ENCODE data around the gene RAPGEF6. TPM values are rescaled to one million over a fixed set of nuclear protein-coding genes. Genes with fewer than 3 reads are reported as not detected.

RAPGEF6 gene
- total and polyA plus RNA-seq, 5 donors: 2.7 to 16.3 (median 13.3) TPM

DNA sequence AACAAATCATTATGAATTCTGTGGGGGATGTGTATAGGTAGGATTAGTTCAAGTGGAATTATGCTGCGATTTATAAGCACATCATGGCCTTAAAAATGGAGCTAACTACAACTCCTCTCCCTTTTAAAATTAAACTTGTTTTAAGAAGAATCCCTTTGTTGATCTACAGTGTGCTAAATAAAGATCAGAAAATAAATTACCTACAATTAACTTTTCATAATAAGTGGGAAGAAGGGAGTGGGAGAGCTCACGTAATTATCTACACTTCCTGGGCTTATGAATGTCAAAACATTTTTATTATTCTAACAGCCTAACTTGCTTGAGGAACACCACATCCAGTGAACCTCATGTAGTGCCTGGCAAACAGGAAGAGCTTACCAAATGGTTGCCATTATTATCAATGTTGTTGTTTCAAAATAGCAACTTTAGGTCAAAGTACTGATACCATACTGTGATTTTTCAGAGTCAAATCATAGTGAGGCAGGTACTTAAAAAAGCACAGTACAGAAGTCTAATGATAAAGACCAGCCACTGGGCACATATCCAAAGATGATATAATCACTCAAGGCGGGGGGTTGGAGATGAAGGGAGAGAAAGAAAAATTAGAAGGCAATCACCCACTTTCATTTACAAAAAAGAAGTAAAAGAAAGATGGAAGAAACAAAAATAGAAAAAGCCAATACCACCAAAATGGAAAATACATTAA, 174.0 kb downstream of the RAPGEF6 start:
- no peaks in the 10 kb centered on the region for H3K9me3 ChIP-seq (ENCODE audit: control insufficient read depth, low read length)
- intact Hi-C loops (cut with DNase I): no loop called here
- no peaks in the 10 kb centered on the region for H3K4me1 ChIP-seq (ENCODE audit: control insufficient read depth, insufficient read depth, low read length)
- no peaks in the 10 kb centered on the region for H3K27me3 ChIP-seq (ENCODE audit: control insufficient read depth, insufficient read depth)
- no peak overlapping the region for H3K4me3 ChIP-seq (ENCODE audit: low read length)
- H3K27ac ChIP-seq (ENCODE audit: low read length): no peak overlapping the region
- no peak for ATAC-seq
- no peak for DNase-seq
- 68% methylated on average over 3 of the region's 3 CpGs for WGBS

DNA sequence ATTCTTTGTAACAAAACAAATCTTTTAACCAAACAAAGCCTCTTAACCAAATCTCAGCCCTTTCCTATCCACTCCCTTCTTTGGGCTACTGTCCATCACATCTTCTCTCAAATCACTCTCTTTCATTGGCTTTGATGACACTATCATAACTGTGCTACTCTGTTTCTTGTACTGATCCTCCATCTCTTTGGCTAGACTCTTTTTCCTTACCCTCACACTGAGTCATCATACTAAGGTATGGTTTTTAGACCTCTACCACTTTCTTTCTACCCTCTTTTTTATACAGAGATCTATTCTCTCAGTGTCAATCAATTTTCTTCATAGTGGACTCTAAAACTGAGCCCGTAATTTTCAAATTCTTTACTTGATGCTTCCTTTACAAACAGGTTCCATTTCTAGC, 174.9 kb downstream of the RAPGEF6 start:
- Histone ChIP-seq H3K4me1 (ENCODE audit: control insufficient read depth, insufficient read depth, low read length) (no peaks in the 10 kb centered on the region), H3K27me3 (ENCODE audit: control insufficient read depth, insufficient read depth) (no peaks in the 10 kb centered on the region), H3K4me3 (ENCODE audit: low read length) (no peak overlapping the region), H3K9me3 (ENCODE audit: control insufficient read depth, low read length) (no peaks in the 10 kb centered on the region), H3K27ac (ENCODE audit: low read length) (no peak overlapping the region)
- 97% methylated on average over 1 of the region's 1 CpG for WGBS
- intact Hi-C loops (cut with DNase I): no loop called here
- no peak for DNase-seq
- ATAC-seq: no peak

GRCh38 chr5:131459216-131459615, 175.8 kb downstream of the RAPGEF6 start:
- Histone ChIP-seq H3K4me3 (ENCODE audit: low read length) (no peak overlapping the region), H3K27me3 (ENCODE audit: control insufficient read depth, insufficient read depth) (no peaks in the 10 kb centered on the region), H3K9me3 (ENCODE audit: control insufficient read depth, low read length) (no peaks in the 10 kb centered on the region), H3K27ac (ENCODE audit: low read length) (no peak overlapping the region), H3K4me1 (ENCODE audit: control insufficient read depth, insufficient read depth, low read length) (no peaks in the 10 kb centered on the region)
- intact Hi-C loops (cut with DNase I): no loop called here
- DNase-seq (no peak), ATAC-seq (no peak)

- Histone ChIP-seq H3K9me3 (ENCODE audit: control insufficient read depth, low read length) (no peaks in the 10 kb centered on the region), H3K4me1 (ENCODE audit: control insufficient read depth, insufficient read depth, low read length) (no peaks in the 10 kb centered on the region), H3K27me3 (ENCODE audit: control insufficient read depth, insufficient read depth) (no peaks in the 10 kb centered on the region), H3K27ac (ENCODE audit: low read length) (no peak overlapping the region), H3K4me3 (ENCODE audit: low read length) (no peak overlapping the region)
- DNase-seq: no peak
- intact Hi-C loops (cut with DNase I): no loop called here
- 93% methylated on average over 1 of the region's 1 CpG for WGBS
- no peak for ATAC-seq
Measured at GRCh38 chr5:131457193-131457592, 177.8 kb downstream of the RAPGEF6 start.

DNA sequence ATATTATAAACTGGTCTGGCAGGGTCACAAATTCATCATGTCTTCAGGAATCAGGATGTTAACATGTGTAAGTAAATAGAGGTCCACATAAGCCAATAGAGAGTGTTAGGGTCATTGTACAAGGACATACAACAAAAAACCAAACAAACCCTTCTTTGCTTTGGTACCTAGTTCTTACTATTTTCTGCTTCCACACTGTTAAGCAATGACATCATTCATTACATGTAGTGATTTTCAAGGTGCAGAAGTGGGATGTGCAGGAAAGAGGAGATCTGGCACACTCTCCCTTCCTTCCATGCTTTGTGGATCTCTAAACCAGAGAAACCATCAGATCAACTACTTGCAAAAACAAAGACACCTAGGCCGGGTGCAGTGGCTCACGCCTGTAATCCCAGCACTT, 184.1 kb downstream of the RAPGEF6 start:
- 94% methylated on average over 2 of the region's 2 CpGs for WGBS
- DNase-seq: no peak

DNA sequence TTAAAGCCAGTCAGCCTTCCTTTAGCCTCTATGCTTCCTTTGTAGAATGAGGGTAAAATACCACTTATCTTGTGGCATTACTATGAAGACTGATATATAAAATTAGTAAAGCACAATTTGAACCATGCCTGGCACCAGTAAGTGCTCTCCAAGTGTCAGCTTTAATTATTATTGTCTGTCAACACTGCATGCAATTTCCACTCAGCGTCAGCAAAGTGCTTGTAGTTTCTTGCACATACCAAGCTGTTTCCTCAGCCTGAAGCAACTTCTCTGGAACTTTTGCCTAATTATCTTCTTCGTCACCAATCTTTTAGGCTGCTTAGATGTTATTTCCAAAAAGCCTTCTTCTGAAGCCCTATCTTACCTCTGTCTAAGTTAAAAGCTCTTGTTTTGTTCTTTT, 193.8 kb downstream of the RAPGEF6 start:
- no peak for DNase-seq
- Histone ChIP-seq H3K4me3 (ENCODE audit: low read length) (no peak overlapping the region), H3K27me3 (ENCODE audit: control insufficient read depth, insufficient read depth) (no peaks in the 10 kb centered on the region), H3K4me1 (ENCODE audit: control insufficient read depth, insufficient read depth, low read length) (no peaks in the 10 kb centered on the region), H3K27ac (ENCODE audit: low read length) (no peak overlapping the region), H3K9me3 (ENCODE audit: control insufficient read depth, low read length) (no peaks in the 10 kb centered on the region)
- intact Hi-C loops (cut with DNase I): no loop called here
- 74% methylated on average over 2 of the region's 2 CpGs for WGBS
- ATAC-seq: no peak

More for the DNA sequence above, 184.1 kb downstream of the RAPGEF6 start:
- no peak for ATAC-seq
- Histone ChIP-seq H3K4me1 (ENCODE audit: control insufficient read depth, insufficient read depth, low read length) (no peaks in the 10 kb centered on the region), H3K4me3 (ENCODE audit: low read length) (no peak overlapping the region), H3K27ac (ENCODE audit: low read length) (no peak overlapping the region), H3K9me3 (ENCODE audit: control insufficient read depth, low read length) (no peaks in the 10 kb centered on the region), H3K27me3 (ENCODE audit: control insufficient read depth, insufficient read depth) (no peaks in the 10 kb centered on the region)
- intact Hi-C loops (cut with DNase I): no loop called here

DNA sequence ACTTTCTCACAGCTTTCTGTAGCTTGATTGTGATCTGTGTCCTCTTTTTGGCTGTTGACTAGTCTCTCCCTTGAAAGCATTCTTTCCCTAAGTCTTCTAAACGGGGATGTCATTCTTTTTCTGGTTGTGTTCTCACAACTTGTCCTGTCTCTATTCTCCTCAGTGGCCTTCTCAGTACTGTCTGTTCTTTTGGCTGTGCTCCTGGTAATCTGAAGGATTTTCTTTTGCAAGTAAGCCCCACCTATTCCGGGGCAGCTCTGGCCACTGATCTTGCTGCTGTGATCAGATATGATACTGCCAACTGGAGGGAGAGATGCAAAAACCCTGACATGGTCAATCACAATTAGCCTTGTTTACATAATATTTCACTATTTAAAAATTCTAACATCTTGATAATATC, 198.9 kb downstream of the RAPGEF6 start:
- 51% methylated on average over 2 of the region's 2 CpGs for WGBS
- DNase-seq (peak in 1 of 3 donors; percentile 54), ATAC-seq (peak; percentile 41 to 56)
- Histone ChIP-seq H3K9me3 (ENCODE audit: control insufficient read depth, low read length) (no peaks in the 10 kb centered on the region), H3K4me1 (ENCODE audit: control insufficient read depth, insufficient read depth, low read length) (no peaks in the 10 kb centered on the region), H3K27me3 (ENCODE audit: control insufficient read depth, insufficient read depth) (no peaks in the 10 kb centered on the region), H3K27ac (ENCODE audit: low read length) (no peak overlapping the region), H3K4me3 (ENCODE audit: low read length) (no peak overlapping the region)
- intact Hi-C loops (cut with DNase I): no loop called here

DNA sequence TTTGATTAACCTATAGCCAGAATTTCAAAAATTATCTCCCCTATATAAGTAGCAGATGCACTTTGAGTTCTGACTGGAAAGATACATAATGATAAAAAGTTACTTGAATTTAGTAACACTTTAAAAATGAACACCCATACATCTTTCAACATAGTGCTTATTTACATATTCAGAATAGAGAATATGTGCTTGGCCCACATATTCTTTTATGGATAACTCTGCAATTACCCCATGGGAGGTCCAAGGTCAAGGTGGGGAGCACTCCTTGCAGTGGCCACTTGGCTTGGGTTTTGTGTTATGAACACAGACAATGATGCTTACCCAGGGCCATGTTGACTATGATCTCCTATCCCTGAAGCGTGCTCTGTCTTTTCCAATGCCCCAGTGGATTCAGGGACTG, 201.9 kb downstream of the RAPGEF6 start:
- DNase-seq (no peak), ATAC-seq (no peak)
- intact Hi-C loops (cut with DNase I): no loop called here
- WGBS: 98% methylated on average over 1 of the region's 1 CpG
- Histone ChIP-seq H3K27ac (ENCODE audit: low read length) (no peak overlapping the region), H3K27me3 (ENCODE audit: control insufficient read depth, insufficient read depth) (no peaks in the 10 kb centered on the region), H3K4me3 (ENCODE audit: low read length) (no peak overlapping the region), H3K4me1 (ENCODE audit: control insufficient read depth, insufficient read depth, low read length) (no peaks in the 10 kb centered on the region), H3K9me3 (ENCODE audit: control insufficient read depth, low read length) (no peaks in the 10 kb centered on the region)

GRCh38 chr5:131431794-131432193, 203.2 kb downstream of the RAPGEF6 start:
- intact Hi-C loops (cut with DNase I): no loop called here
- DNase-seq (no peak), ATAC-seq (no peak)
- H3K27me3 ChIP-seq (ENCODE audit: control insufficient read depth, insufficient read depth): no peaks in the 10 kb centered on the region
- H3K4me1 ChIP-seq (ENCODE audit: control insufficient read depth, insufficient read depth, low read length): no peaks in the 10 kb centered on the region
- H3K9me3 ChIP-seq (ENCODE audit: control insufficient read depth, low read length): no peaks in the 10 kb centered on the region
- H3K27ac ChIP-seq (ENCODE audit: low read length): no peak overlapping the region
- no peak overlapping the region for H3K4me3 ChIP-seq (ENCODE audit: low read length)
- WGBS: 90% methylated on average over 2 of the region's 2 CpGs

DNA sequence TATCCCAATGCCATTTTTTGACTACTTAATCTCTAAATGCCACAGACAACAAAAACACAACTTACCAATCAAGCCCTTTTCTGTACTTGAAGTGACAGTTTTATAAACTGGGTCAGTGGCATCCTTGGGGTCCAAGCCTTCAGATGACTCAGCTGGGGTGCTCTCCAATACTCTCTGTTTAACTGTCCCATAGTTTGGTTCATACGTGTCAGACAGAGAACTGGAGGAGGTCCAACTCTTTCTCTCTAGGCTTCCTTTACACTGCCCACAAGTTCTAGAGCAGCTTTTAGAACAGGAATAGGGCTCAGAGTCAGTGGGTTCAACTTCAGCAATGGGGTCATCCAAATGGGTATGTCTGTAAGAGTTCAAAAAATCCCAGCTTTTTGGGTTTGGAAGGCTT, 204.2 kb downstream of the RAPGEF6 start:
- intact Hi-C loops (cut with DNase I): no loop called here
- H3K4me3 ChIP-seq (ENCODE audit: low read length): no peak overlapping the region
- WGBS: 28% methylated on average over 1 of the region's 1 CpG
- ATAC-seq: peak in 1 of 2 donors; percentile 35
- H3K4me1 ChIP-seq (ENCODE audit: control insufficient read depth, insufficient read depth, low read length): no peaks in the 10 kb centered on the region
- H3K27me3 ChIP-seq (ENCODE audit: control insufficient read depth, insufficient read depth): no peaks in the 10 kb centered on the region
- DNase-seq: no peak
- H3K27ac ChIP-seq (ENCODE audit: low read length): no peak overlapping the region
- no peaks in the 10 kb centered on the region for H3K9me3 ChIP-seq (ENCODE audit: control insufficient read depth, low read length)

GRCh38 chr5:131426011-131426410, 209.0 kb downstream of the RAPGEF6 start:
- Histone ChIP-seq H3K9me3 (ENCODE audit: control insufficient read depth, low read length) (no peaks in the 10 kb centered on the region), H3K27me3 (ENCODE audit: control insufficient read depth, insufficient read depth) (no peaks in the 10 kb centered on the region), H3K27ac (ENCODE audit: low read length) (no peak overlapping the region), H3K4me1 (ENCODE audit: control insufficient read depth, insufficient read depth, low read length) (no peaks in the 10 kb centered on the region), H3K4me3 (ENCODE audit: low read length) (no peak overlapping the region)
- intact Hi-C loops (cut with DNase I): no loop called here
- DNase-seq: no peak
- WGBS: 77% methylated on average over 1 of the region's 1 CpG
- no peak for ATAC-seq

GRCh38 chr5:131423056-131423455, 212.0 kb downstream of the RAPGEF6 start:
- Histone ChIP-seq H3K27me3 (ENCODE audit: control insufficient read depth, insufficient read depth) (no peaks in the 10 kb centered on the region), H3K27ac (ENCODE audit: low read length) (no peak overlapping the region), H3K4me1 (ENCODE audit: control insufficient read depth, insufficient read depth, low read length) (no peaks in the 10 kb centered on the region), H3K9me3 (ENCODE audit: control insufficient read depth, low read length) (no peaks in the 10 kb centered on the region), H3K4me3 (ENCODE audit: low read length) (no peak overlapping the region)
- ATAC-seq: peak in 1 of 2 donors; percentile 54
- intact Hi-C loops (cut with DNase I): no loop called here
- WGBS: 69% methylated on average over 2 of the region's 2 CpGs
- no peak for DNase-seq

Data from right cardiac atrium (tissue), 5 donors.